ENCODE data around the gene LRIG3.
A peak's percentile ranks its signal among the peaks of the same experiment; 100 is the strongest.
"Not testable (repeated sequence)": the region's sequence is repeated elsewhere in the genome, so short reads cannot be mapped to it uniquely, and the experiment has no call there.

LRIG3 gene

GRCh38 chr12:58896278-58896677 lies 24.0 kb downstream of the LRIG3 start:
- DNase-seq, result no peak

DNA sequence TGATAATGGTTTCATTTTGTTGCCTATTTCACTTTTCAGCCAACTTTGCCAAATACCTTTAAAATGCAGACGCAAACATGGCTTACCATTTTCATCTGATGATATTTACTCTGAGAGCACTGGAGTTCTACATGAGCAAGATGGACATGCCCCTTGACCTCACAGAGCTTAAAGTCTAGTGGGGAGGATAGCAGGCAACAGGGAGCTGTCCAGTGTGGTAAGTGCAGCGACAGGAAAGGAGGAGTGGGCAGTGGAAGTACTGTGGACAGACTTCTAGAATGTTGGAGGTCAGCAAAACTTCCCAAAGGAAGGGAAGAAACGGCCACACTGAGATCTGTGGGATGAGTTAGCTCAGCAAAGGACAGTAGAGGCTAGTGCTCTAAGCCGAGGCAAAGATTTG lies 25.3 kb downstream of the LRIG3 start:
- DNase-seq, result no peak

DNA sequence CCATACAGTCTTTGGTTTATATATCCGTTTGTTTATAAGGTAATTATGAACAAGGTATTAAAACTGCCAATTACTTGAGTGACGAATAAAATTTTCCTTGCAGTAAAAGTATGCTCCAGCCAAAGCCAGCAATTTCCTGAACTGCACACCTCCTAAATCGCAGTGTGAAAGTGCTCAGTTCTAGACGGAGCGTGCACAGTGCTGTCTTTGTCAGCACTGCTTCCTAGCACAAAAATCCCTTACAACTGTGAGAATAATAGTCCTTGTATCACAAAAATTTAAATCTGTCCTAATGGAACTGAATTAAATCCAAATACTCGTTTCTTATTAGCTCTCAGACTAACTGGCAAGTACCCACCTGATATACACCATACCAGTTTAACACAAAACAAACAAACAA lies 26.3 kb downstream of the LRIG3 start:
- no peak for DNase-seq

DNA sequence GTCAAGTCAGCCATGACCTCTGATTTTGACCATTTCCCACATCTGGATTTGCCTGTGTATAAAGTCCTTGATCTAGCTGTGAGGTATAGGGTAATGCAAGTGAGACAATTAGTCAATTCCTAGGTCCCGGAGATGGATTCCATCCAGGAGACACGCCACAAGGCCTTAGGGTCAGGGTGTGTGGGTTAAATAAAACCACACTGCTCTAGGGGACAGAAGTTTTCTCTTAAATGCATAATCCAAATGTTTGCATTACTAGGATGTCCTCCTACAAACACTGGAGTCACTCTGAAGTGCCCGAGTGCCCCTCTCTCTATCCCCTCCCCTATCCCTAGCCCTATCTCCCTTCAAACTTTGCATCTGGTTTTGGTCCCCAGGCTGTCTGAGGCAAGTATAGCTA lies 26.8 kb downstream of the LRIG3 start:
- no peak for DNase-seq

DNA sequence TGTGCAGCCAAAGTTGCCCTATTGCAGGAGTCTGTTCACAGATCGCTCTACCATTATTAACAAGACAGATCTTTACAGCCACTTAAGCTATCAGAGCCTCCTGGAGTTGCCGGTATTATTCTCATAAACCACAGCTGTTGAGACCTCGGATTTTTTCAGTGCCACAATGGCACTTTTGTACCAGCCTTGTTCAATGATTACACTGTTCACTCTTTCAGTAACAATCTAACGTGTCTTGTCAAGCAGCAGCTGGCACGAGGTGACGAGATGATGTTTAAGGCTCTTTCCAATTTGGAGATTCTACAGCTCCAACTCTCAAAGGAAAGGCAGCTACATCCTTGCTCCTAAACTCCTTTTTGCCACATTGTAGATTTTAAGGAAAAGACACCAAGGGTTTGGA lies 30.7 kb downstream of the LRIG3 start:
- DNase-seq, result peak; percentile 13

- peak; percentile 96 for DNase-seq
Measured at GRCh38 chr12:58888131-58888783, 32.0 kb downstream of the LRIG3 start.

DNA sequence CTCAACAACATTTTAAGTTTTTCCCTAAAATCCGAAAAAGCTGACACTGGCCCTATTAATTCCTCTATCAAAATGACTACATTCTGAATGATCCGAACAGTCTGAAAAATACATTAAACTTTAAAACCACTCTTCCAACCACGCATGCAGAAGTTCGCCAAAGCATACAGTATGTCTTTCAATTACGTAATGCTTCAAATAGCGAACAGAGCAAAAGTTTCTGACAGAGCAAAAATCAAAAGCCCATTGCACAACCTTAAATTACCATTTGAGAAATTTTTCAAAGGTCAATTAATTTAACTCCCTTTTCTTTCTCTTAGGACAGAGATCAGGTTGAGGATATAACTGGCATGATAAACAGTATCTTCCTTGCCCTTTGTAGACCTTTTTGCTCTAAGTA lies 33.2 kb downstream of the LRIG3 start:
- DNase-seq, result no peak

GRCh38 chr12:58886474-58886873 lies 33.8 kb downstream of the LRIG3 start:
- no peak for DNase-seq

DNA sequence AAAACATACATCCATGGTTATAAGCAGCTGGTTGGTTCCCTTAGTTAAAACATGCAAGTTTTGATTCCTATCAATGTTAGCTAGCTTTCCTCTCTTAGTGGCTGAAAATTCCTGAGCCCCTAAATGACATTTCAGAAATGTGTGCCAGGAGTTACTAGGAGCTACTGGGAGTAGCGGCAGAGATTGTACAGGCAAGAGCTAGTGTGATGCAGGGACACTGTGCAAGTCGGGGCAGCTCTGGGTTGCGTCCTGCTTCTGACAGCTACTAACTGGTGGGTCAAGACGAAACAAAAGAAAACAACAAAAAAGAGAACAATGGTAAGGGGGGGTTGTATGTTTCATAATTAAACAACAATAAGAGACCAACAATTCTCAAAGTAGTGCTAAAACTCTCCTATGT lies 35.4 kb downstream of the LRIG3 start:
- no peak for DNase-seq

DNA sequence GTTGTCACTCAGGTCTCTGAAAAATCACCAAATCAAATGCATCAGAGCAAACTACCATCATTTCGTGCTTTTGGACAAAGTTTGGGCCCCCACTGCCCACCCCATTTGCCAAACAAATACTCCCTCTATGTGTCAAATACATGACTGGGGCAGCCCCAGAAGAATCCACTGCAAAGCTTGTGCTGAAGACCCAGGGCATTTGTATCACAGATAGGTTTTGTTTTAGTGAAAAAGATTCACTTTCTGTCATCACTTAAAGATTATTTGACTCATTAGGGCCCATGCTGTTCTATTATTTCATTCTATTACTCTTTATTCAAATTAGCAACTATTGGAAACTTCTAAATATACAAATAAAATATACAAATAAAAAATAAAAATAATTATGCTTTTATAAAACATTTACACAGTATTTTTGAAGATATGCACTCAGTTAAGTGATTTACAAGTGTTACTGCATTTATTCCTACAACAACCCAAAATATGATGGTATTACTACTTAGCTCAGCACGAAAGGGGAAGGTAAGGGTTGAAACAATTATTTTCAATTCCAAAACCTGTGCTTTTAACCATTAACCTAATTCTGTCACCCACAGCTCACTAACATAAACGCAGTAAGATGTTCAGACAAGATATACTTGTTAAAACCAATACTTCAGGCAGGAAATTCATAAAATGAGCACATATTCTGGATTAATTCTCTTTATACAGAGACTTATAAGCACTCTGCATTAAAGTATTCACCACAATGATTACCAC lies 36.5 kb downstream of the LRIG3 start:
- DNase-seq, result no peak

DNA sequence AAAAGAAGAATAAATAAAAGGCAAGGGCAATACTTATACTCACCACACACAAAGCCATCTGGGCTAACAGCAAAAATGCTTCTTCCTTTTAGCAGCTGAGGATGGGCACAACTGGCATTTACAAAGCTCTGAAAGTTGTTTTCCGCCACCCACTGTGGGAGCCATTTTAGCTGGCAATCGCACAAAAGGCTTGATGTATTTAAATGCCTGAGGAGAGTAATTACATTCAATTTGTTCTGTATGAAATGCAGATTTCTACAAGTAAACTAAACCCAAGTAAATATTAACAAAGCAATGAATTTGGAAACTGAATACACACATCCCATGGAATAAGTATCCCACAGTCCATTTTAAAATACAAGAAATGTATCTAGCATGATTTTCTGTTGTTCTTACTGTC lies 37.5 kb downstream of the LRIG3 start:
- peak; percentile 24 for DNase-seq

- DNase-seq, result no peak
Measured at GRCh38 chr12:58881816-58882215, 38.5 kb downstream of the LRIG3 start.

- no peak for DNase-seq
Measured at GRCh38 chr12:58880639-58881038, 39.7 kb downstream of the LRIG3 start.

- DNase-seq, result no peak
Measured at GRCh38 chr12:58877243-58877743, 43.0 kb downstream of the LRIG3 start.

DNA sequence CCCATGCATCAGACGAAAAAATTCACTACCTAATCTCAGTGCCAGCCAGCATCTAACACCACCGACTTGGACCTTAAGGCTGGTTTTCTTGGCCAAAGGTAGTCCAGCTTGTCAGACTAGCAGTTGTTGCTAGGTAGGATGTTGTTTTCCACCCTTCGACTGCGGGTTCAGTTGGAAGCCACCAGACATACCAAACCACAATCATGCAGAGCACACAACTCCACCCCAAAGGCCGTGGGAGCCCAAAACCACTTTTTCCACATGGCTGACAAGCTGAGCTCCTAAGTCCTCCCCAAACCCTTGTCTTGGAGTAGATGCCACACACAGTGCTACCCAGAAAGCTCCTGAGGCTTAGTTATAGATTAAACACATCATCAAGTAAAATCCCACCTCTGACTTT lies 46.8 kb downstream of the LRIG3 start:
- no peak for DNase-seq

- no peak for DNase-seq
Measured at GRCh38 chr12:58871556-58871955, 48.7 kb downstream of the LRIG3 start.

GRCh38 chr12:58870595-58870994 lies 49.7 kb downstream of the LRIG3 start:
- no peak for DNase-seq

GRCh38 chr12:58860788-58861240 lies 59.5 kb downstream of the LRIG3 start:
- no peak for DNase-seq

DNA sequence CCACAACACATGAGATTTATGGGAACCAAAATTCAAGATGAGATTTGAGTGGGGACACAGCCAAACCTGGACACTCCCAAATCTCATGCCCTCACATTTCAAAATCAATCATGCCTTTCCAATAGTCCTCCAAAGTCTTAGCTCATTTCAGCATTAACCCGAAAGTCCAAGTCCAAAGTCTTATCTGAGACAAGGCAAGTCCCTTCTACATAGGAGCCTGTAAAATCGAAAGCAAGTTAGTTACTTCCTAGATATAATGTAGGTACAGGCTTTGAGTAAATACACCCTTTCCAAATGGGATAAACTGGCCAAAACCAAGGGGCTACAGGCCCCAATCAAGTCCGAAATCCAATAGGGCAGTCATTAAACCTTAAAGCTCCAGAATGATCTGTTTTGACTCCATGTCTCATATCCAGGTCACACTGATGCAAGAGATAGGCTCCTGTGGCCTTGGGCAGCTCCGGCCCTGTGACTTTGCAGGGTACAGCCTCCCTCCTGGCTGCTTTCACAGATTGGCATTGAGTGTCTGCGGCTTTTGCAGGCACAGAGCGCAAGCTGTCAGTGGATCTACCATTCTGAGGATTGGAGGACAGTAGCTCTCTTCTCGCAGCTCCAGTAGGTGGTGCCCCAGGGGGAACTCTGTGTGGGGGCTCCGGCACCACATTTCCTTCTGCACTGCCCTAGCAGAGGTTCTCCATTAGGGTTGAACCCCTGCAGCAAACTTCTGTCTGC lies 60.1 kb downstream of the LRIG3 start:
- no peak for DNase-seq

GRCh38 chr12:58858030-58858429 lies 62.3 kb downstream of the LRIG3 start:
- DNase-seq, result no peak

- not testable (repeated sequence) for DNase-seq
Measured at GRCh38 chr12:58857206-58857605, 63.1 kb downstream of the LRIG3 start.

DNA sequence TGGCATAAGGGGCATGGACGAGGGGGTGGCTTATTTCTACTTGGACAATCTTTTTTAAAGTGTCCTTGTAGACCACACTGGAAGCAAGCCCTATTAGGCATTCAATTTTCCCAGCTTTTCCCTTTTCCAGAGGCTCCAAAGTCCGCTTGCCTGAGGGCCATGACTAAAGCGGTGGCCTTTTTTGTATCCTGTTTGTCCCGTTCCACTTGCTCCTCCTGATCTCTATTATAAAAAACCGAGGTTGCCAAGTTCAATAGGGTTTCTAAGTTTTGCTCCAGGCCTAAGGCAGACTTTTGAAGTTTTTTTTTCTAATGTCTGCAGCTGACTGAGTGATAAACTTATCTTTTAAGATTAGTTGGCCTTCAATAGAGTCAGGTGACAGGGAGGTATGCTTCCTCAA lies 64.7 kb downstream of the LRIG3 start:
- DNase-seq, result not testable (repeated sequence)

- DNase-seq, result no peak
Measured at GRCh38 chr12:58850826-58851225, 69.5 kb downstream of the LRIG3 start.

Data from NCI-H446 treated with DMSO at 0.1 percent for 48 hours (cell line).